ENCODE data around the gene RHOXF1. TPM values are rescaled to one million over a fixed set of nuclear protein-coding genes. Genes with fewer than 3 reads are reported as not detected.
"Not testable (repeated sequence)": the region's sequence is repeated elsewhere in the genome, so short reads cannot be mapped to it uniquely, and the experiment has no call there.

The RHOXF1 gene
- total RNA-seq, 2 donors from 2014 or later, result 0.37 to 0.46 TPM

- 71% methylated on average over 3 of the region's 3 CpGs; no CpG with 5 or more reads in 1 of the 2 experiments for WGBS, 2 experiments (ENCODE audit: insufficient coverage in 1 of 2, insufficient read length in 1 of 2)
- Histone ChIP-seq H3K36me3 (ENCODE audit: control insufficient read depth, insufficient read depth, low read length) (no peaks in the 10 kb centered on the region), H3K9ac (ENCODE audit: extremely low read depth, low read length, poor library complexity, severe bottlenecking) (no peak overlapping the region), H3K4me1 (ENCODE audit: control insufficient read depth, insufficient read depth, low read length) (no peaks in the 10 kb centered on the region), H3K9me3 (ENCODE audit: control insufficient read depth, low read length) (no peaks in the 10 kb centered on the region), H3K27me3 (ENCODE audit: control insufficient read depth, insufficient read depth, low read length, poor library complexity, severe bottlenecking) (no peaks in the 10 kb centered on the region), H3K27ac (ENCODE audit: low read depth, low read length) (no peak overlapping the region), H3K4me3 (ENCODE audit: low read length) (no peak overlapping the region)
- H3K4me1 Mint-ChIP-seq, result peaks cover 8% of the 10 kb centered on the region
- DNase-seq, result no peak
- no peaks in the 10 kb centered on the region for H3K27me3 Mint-ChIP-seq (ENCODE audit: insufficient read depth)
- H3K27ac Mint-ChIP-seq, result no peak overlapping the region
- TF ChIP-seq CTCF (conservative IDR thresholded peaks at IDR 0.05), result no peak
- no peak overlapping the region for H3K4me3 Mint-ChIP-seq
- no peaks in the 10 kb centered on the region for H3K36me3 Mint-ChIP-seq (ENCODE audit: low read depth)
- peaks cover 39% of the 10 kb centered on the region for H3K9me3 Mint-ChIP-seq
These were observed 21.1 kb upstream of the RHOXF1 start for GRCh38 chrX:120136840-120137239.

GRCh38 chrX:120136128-120136527 is 20.4 kb upstream of the RHOXF1 start:
- H3K27me3 Mint-ChIP-seq (ENCODE audit: insufficient read depth), result no peaks in the 10 kb centered on the region
- no peak for DNase-seq
- no peaks in the 10 kb centered on the region for H3K36me3 ChIP-seq (ENCODE audit: control insufficient read depth, insufficient read depth, low read length)
- H3K27ac Mint-ChIP-seq, result no peak overlapping the region
- no peaks in the 10 kb centered on the region for H3K36me3 Mint-ChIP-seq (ENCODE audit: low read depth)
- H3K9me3 ChIP-seq (ENCODE audit: control insufficient read depth, low read length), result no peaks in the 10 kb centered on the region
- no peaks in the 10 kb centered on the region for H3K4me1 ChIP-seq (ENCODE audit: control insufficient read depth, insufficient read depth, low read length)
- no peak overlapping the region for H3K4me3 Mint-ChIP-seq
- TF ChIP-seq CTCF (conservative IDR thresholded peaks at IDR 0.05), result no peak
- peaks cover 8% of the 10 kb centered on the region for H3K4me1 Mint-ChIP-seq
- H3K27ac ChIP-seq (ENCODE audit: low read depth, low read length), result no peak overlapping the region
- no peak overlapping the region for H3K4me3 ChIP-seq (ENCODE audit: low read length)
- WGBS, 2 experiments (ENCODE audit: insufficient coverage in 1 of 2, insufficient read length in 1 of 2), result 77 to 95% methylated on average over 2 to 6 of the region's 6 CpGs
- no peaks in the 10 kb centered on the region for H3K27me3 ChIP-seq (ENCODE audit: control insufficient read depth, insufficient read depth, low read length, poor library complexity, severe bottlenecking)
- no peak overlapping the region for H3K9ac ChIP-seq (ENCODE audit: extremely low read depth, low read length, poor library complexity, severe bottlenecking)
- H3K9me3 Mint-ChIP-seq, result peaks cover 35% of the 10 kb centered on the region

- not testable (repeated sequence) for H3K36me3 ChIP-seq (ENCODE audit: control insufficient read depth, insufficient read depth, low read length); H3K27me3 Mint-ChIP-seq (ENCODE audit: insufficient read depth); H3K36me3 Mint-ChIP-seq (ENCODE audit: low read depth); H3K4me1 ChIP-seq (ENCODE audit: control insufficient read depth, insufficient read depth, low read length); H3K9me3 ChIP-seq (ENCODE audit: control insufficient read depth, low read length); H3K27me3 ChIP-seq (ENCODE audit: control insufficient read depth, insufficient read depth, low read length, poor library complexity, severe bottlenecking); H3K9ac ChIP-seq (ENCODE audit: extremely low read depth, low read length, poor library complexity, severe bottlenecking); DNase-seq; H3K4me1 Mint-ChIP-seq; H3K27ac Mint-ChIP-seq; H3K4me3 Mint-ChIP-seq; H3K4me3 ChIP-seq (ENCODE audit: low read length); H3K27ac ChIP-seq (ENCODE audit: low read depth, low read length)
- WGBS, 2 experiments (ENCODE audit: insufficient coverage in 1 of 2, insufficient read length in 1 of 2), result 100% methylated on average over 3 to 5 of the region's 5 CpGs
- peaks cover 56% of the 10 kb centered on the region for H3K9me3 Mint-ChIP-seq
These were observed 12.7 kb upstream of the RHOXF1 start for GRCh38 chrX:120128306-120128846.

- Histone ChIP-seq H3K9me3 (ENCODE audit: control insufficient read depth, low read length) (no peaks in the 10 kb centered on the region), H3K36me3 (ENCODE audit: control insufficient read depth, insufficient read depth, low read length) (no peaks in the 10 kb centered on the region), H3K27ac (ENCODE audit: low read depth, low read length) (no peak overlapping the region), H3K27me3 (ENCODE audit: control insufficient read depth, insufficient read depth, low read length, poor library complexity, severe bottlenecking) (no peaks in the 10 kb centered on the region), H3K9ac (ENCODE audit: extremely low read depth, low read length, poor library complexity, severe bottlenecking) (no peak overlapping the region), H3K4me3 (ENCODE audit: low read length) (no peak overlapping the region), H3K4me1 (ENCODE audit: control insufficient read depth, insufficient read depth, low read length) (no peaks in the 10 kb centered on the region)
- Mint-ChIP-seq H3K4me3 (no peak overlapping the region), H3K9me3 (peaks cover 51% of the 10 kb centered on the region), H3K36me3 (ENCODE audit: low read depth) (peaks cover 5% of the 10 kb centered on the region), H3K4me1 (no peaks in the 10 kb centered on the region), H3K27me3 (ENCODE audit: insufficient read depth) (no peaks in the 10 kb centered on the region), H3K27ac (no peak overlapping the region)
- WGBS, 2 experiments (ENCODE audit: insufficient coverage in 1 of 2, insufficient read length in 1 of 2), result 94% methylated on average over 3 of the region's 3 CpGs; no CpG with 5 or more reads in 1 of the 2 experiments
- DNase-seq, result no peak
- TF ChIP-seq CTCF (conservative IDR thresholded peaks at IDR 0.05), result no peak
These were observed 9.7 kb upstream of the RHOXF1 start for GRCh38 chrX:120125444-120125843.
